Muscle layer of duodenum (tissue), 2 donors: Measurements from ENCODE around the gene GUCY1B1.
"Not testable (repeated sequence)": the region's sequence is repeated elsewhere in the genome, so short reads cannot be mapped to it uniquely, and the experiment has no call there.

ENCODE experiments used
- H3K27ac ChIP-seq: one replicate; pipeline ENCODE4 v1.7.0; 2013; ENCODE audit warnings: mild to moderate bottlenecking, low read length
- H3K27me3 ChIP-seq: one replicate; pipeline ENCODE4 v1.7.0; 2013; ENCODE audit warnings: low read depth, mild to moderate bottlenecking, control low read depth, low read length
- H3K36me3 ChIP-seq, 2 donors: one replicate each; pipeline ENCODE4 v1.7.0; 2013; ENCODE audit warnings: low read length in 2 of 2, control low read depth in 1 of 2, mild to moderate bottlenecking in 1 of 2; ENCODE audit not compliant: insufficient read depth in 2 of 2, control insufficient read depth in 1 of 2
- H3K4me1 ChIP-seq, 2 donors: one replicate each; pipeline ENCODE4 v1.7.0; 2013; ENCODE audit warnings: low read length in 2 of 2, mild to moderate bottlenecking in 2 of 2, control low read depth in 1 of 2, moderate library complexity in 1 of 2; ENCODE audit not compliant: insufficient read depth in 2 of 2, control insufficient read depth in 1 of 2
- H3K4me3 ChIP-seq, 2 donors: one replicate each; pipeline ENCODE4 v1.7.0; 2013; ENCODE audit warnings: low read length in 2 of 2, low read depth in 1 of 2, mild to moderate bottlenecking in 1 of 2
- H3K9me3 ChIP-seq, 2 donors: one replicate each; pipeline ENCODE4 v1.7.0; 2013; ENCODE audit warnings: low read length in 2 of 2, control low read depth in 1 of 2, mild to moderate bottlenecking in 1 of 2; ENCODE audit not compliant: control insufficient read depth in 1 of 2
- donor health status: healthy.

Gene GUCY1B1

GRCh38 chr4:155781249-155781831 lies 22.5 kb downstream of the GUCY1B1 start:
- H3K4me1 ChIP-seq: peaks cover 0 to 31% of the 10 kb centered on the region in 2 donors
- H3K27me3 ChIP-seq: no peaks in the 10 kb centered on the region
- no peaks in the 10 kb centered on the region for H3K9me3 ChIP-seq
- H3K27ac ChIP-seq: no peak overlapping the region
- no peaks in the 10 kb centered on the region for H3K36me3 ChIP-seq
- H3K4me3 ChIP-seq: no peak overlapping the region

- no peaks in the 10 kb centered on the region for H3K36me3 ChIP-seq
- no peaks in the 10 kb centered on the region for H3K9me3 ChIP-seq
- H3K4me1 ChIP-seq: peaks cover 5 to 26% of the 10 kb centered on the region in 2 donors
- H3K4me3 ChIP-seq: no peak overlapping the region
- no peaks in the 10 kb centered on the region for H3K27me3 ChIP-seq
- no peak overlapping the region for H3K27ac ChIP-seq
These were observed 25.8 kb downstream of the GUCY1B1 start for GRCh38 chr4:155784637-155785036.

DNA sequence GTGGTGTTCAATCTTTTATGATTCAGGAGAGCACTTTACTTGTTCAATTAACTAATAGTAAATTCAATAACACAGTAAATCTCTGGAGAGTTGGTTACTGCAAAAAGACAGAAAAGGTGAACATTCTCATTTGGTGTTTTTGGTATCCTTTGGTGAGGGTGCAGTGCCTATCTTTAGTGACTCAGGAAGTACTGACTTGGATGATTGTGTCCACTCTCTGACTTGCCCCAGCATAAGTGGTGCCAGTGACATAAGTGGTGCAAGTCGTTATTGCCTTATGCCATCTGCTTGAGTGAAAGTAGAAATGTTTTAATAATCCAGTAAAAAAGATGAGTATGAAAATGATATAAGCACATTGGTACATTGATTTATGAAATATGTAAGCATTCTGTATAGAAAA lies 27.0 kb downstream of the GUCY1B1 start:
- Histone ChIP-seq H3K4me3 (no peak overlapping the region), H3K27me3 (no peaks in the 10 kb centered on the region), H3K4me1 (peaks cover 5 to 18% of the 10 kb centered on the region in 2 donors), H3K36me3 (no peaks in the 10 kb centered on the region), H3K9me3 (no peaks in the 10 kb centered on the region), H3K27ac (no peak overlapping the region)

DNA sequence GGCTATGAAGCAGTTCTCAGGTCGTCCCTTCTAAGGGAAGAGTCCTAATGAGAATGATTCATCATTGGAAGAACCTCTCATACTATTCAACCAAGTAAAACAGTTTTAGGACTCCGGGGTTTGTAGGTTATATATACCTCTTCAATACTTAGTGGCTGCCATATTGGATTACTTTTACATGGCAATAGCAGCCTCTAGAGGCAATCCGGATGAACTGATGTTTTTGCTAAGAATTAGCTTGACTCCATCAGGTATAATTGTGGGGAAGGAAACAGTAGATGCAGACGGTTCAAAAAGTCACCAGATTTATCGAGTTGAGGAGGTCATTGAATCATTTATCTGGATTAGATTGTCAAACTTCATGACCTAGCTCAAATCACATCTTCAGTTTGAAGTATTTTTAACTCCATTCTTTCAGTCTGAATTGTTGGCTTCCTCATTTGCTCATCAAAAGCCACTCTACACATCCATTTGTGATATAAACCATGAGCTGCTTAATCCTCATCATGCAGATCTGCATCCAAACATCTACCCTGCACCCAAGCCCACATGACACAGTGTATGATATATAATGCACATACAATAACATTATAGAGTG lies 28.4 kb downstream of the GUCY1B1 start:
- Histone ChIP-seq H3K27ac (no peak overlapping the region), H3K4me1 (peaks cover 5 to 17% of the 10 kb centered on the region in 2 donors)

GRCh38 chr4:155789391-155789790 lies 30.6 kb downstream of the GUCY1B1 start:
- H3K36me3 ChIP-seq: peaks cover 0 to 5% of the 10 kb centered on the region in 2 donors
- H3K27me3 ChIP-seq: no peaks in the 10 kb centered on the region
- no peak overlapping the region for H3K27ac ChIP-seq
- peak overlapping the region; percentile 24 to 43 for H3K4me3 ChIP-seq
- H3K4me1 ChIP-seq: peaks cover 5 to 12% of the 10 kb centered on the region in 2 donors
- H3K9me3 ChIP-seq: no peaks in the 10 kb centered on the region

More for the DNA sequence above, 28.4 kb downstream of the GUCY1B1 start:
- H3K9me3 ChIP-seq: no peaks in the 10 kb centered on the region
- H3K36me3 ChIP-seq: no peaks in the 10 kb centered on the region
- H3K4me3 ChIP-seq: peak overlapping the region in 1 of 2 donors; percentile 12
- H3K27me3 ChIP-seq: no peaks in the 10 kb centered on the region

DNA sequence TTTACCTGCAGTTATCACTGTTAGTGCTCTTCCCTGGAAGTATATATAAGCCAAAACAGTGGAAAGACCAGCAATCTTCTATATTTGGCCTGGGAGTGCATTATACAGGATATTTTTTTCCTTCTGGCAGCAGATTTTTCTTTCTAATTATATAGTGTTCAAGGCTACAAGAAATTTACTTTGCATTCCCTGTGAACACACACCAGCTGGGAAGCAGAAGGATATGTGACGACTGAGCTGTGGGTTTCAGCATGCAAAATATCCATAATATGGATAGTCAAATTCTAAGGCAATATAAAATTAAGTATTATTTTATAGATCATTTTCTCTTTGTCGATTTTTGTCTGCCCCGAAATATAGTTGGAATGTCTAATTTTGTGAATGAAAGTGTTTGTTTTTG lies 31.2 kb downstream of the GUCY1B1 start:
- Histone ChIP-seq H3K36me3 (peaks cover 0 to 5% of the 10 kb centered on the region in 2 donors), H3K27me3 (no peaks in the 10 kb centered on the region), H3K27ac (no peak overlapping the region), H3K4me1 (peaks cover 5 to 14% of the 10 kb centered on the region in 2 donors), H3K4me3 (no peak overlapping the region), H3K9me3 (no peaks in the 10 kb centered on the region)

DNA sequence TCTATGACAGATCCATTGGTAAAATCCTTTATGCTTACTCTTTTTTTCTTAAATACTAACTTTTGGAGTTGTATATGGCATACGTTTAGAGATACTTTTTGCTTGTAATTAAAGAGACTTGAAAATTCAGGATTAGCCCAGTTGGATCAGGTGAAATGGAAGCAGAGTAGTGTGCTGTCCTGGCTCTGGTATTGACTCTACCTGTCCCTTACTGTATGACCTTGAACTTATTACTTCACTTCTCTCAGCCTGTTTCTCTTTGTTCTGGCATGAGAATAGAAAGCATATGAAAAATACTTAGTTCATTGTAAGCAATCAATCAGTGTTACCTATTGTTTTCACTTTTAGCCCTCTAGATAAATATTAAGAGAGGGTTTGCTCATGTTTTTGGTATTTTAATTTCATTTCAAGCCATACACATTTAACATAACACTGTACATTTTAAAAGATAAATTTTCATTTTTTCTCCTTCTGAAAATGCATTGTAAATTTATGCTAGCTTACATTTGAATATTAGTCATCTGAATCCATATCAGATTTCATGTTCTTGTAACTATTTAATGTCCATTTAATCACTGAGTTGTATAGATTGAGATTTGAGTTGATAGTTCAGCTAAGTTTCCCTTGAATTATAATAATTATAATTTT lies 35.9 kb downstream of the GUCY1B1 start:
- Histone ChIP-seq H3K4me1 (peaks cover 0 to 12% of the 10 kb centered on the region in 2 donors), H3K27ac (no peak overlapping the region), H3K4me3 (no peak overlapping the region), H3K9me3 (no peaks in the 10 kb centered on the region), H3K36me3 (peaks cover 0 to 5% of the 10 kb centered on the region in 2 donors), H3K27me3 (no peaks in the 10 kb centered on the region)

DNA sequence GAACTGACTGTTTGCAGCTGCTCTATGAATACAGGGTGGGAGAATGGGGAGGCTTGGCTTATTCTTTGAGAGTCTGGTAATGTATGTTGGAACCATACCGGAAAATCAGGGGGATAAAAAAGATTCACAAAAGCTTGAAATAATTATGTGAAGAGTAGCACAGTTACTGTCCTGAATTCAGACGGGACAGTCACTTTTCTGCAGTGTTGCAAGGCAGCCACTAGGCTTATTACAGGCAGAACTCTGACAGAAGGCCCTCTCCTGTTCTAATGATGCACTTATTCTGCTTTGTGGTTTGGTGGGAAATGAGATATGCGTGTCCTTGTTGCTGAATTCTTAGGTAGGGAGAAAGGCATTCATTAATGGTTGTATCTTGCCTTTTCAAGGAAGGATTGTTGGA lies 37.2 kb downstream of the GUCY1B1 start:
- Histone ChIP-seq H3K4me1 (peaks cover 0 to 13% of the 10 kb centered on the region in 2 donors), H3K36me3 (peaks cover 0 to 5% of the 10 kb centered on the region in 2 donors), H3K27ac (no peak overlapping the region), H3K27me3 (no peaks in the 10 kb centered on the region), H3K9me3 (no peaks in the 10 kb centered on the region), H3K4me3 (no peak overlapping the region)

DNA sequence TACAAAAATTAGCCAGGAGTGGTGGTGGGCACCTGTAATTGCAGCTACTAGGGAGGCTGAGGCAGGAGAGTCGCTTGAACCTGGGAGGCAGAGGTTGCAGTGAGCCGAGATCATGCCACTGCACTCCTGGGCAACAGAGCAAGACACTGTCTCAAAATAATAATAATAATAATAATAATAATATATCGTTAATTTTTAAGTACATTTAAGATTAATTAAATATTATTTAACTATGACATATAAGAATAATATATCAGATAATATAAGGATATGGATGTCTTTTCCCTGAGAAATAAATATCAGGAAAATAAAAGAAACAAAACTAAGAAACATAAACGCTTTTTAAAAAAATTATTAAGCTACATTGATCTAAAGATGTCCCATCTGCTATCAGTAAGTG lies 38.8 kb downstream of the GUCY1B1 start:
- not testable (repeated sequence) for H3K36me3 ChIP-seq, H3K27me3 ChIP-seq, H3K9me3 ChIP-seq, H3K27ac ChIP-seq, H3K4me3 ChIP-seq
- H3K4me1 ChIP-seq: peaks cover 0 to 15% of the 10 kb centered on the region in 2 donors

DNA sequence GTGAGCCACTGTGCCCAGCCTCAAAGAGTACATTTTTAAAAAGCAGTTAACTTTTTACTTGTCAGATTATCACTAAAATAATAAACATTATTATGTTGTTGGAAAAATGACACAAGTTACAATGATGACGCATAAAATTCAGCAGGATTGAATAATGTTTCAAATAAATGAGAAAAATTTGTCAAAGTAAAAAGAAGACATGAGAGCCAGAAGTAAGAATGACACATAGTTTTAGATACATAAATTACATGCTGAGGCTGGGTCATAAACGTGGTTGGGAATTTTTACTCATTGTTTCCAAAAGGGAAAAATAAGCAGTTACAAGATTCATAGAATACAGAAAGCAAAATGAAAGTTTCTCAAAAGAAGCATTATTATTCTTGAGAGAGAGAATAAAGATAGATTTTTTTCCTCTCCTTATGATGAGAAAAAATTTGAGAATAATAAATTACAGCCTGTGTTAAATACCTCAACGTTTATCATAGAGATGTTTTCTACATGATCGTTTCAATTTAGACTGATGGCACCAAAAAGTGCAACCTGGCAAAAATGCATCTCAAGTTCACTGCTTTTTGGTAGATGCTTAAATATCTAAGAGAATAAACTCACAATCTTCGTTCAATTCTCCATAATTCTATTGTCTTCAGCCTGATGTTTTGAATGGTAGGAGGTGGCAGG lies 40.4 kb downstream of the GUCY1B1 start:
- H3K27ac ChIP-seq: peak overlapping the region; percentile 74
- no peaks in the 10 kb centered on the region for H3K27me3 ChIP-seq
- no peaks in the 10 kb centered on the region for H3K9me3 ChIP-seq
- H3K4me3 ChIP-seq: no peak overlapping the region
- H3K4me1 ChIP-seq: peaks cover 0 to 19% of the 10 kb centered on the region in 2 donors
- H3K36me3 ChIP-seq: no peaks in the 10 kb centered on the region

DNA sequence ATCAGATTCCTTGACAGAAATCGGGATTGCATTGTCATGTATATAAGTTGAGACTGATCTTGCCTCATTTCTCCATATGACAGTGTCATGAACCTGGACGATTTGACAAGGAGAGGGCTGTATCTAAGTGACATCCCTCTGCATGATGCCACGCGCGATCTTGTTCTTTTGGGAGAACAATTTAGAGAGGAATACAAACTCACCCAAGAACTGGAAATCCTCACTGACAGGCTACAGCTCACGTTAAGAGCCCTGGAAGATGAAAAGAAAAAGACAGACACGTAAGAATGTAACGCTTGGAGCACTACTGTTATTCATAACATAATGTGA lies 40.9 kb downstream of the GUCY1B1 start:
- Histone ChIP-seq H3K4me1 (peaks cover 0 to 17% of the 10 kb centered on the region in 2 donors), H3K27ac (peak overlapping the region; percentile 74), H3K4me3 (no peak overlapping the region), H3K36me3 (peaks cover 0 to 4% of the 10 kb centered on the region in 2 donors), H3K27me3 (no peaks in the 10 kb centered on the region), H3K9me3 (no peaks in the 10 kb centered on the region)
